Natural killer cell treated with Interleukin-12 subunit alpha and Interleukin-12 subunit beta and Interleukin-15 and Interleukin-18, amount 100 ng/mL, for 72 hours (primary cell): ENCODE results near the gene C14orf93. TPM values are rescaled to one million over a fixed set of nuclear protein-coding genes. Genes with fewer than 3 reads are reported as not detected.

ENCODE experiments used
- total RNA-seq, 2 donors: library from RNA; stranded (reverse); gene quantifications; one replicate each; pipeline ENCODE4 v1.2.3, GENCODE V29; 2022

The C14orf93 gene
- total RNA-seq, 2 donors from 2014 or later, result 2.8 to 10.8 TPM

Other genes starting within 250 kb of the C14orf93 start
- gene OXA1L, start 243.5 kb downstream of the C14orf93 start, total RNA-seq, result 100 to 1,000 TPM; 103 to 112 TPM
- gene SLC7A7, start 194.7 kb downstream of the C14orf93 start, total RNA-seq, result under 1 TPM; 0.36 to 0.59 TPM
- gene MRPL52, start 180.3 kb downstream of the C14orf93 start, total RNA-seq, result 100 to 1,000 TPM; 116 to 134 TPM
- gene MMP14, start 173.6 kb downstream of the C14orf93 start, total RNA-seq, result 1 to 10 TPM; 3.7 to 8.0 TPM
- 10 to 100 TPM; 53.4 to 60.4 TPM for gene LRP10, start 138.4 kb downstream of the C14orf93 start, total RNA-seq
- gene REM2, start 126.9 kb downstream of the C14orf93 start, total RNA-seq, result under 1 TPM in 1 of 2 donors, not detected in 1; 0.43 TPM
- 10 to 100 TPM; 88.2 to 94.1 TPM for gene RBM23, start 91.0 kb downstream of the C14orf93 start, total RNA-seq
- gene PRMT5, start 80.8 kb downstream of the C14orf93 start, total RNA-seq, result 100 to 1,000 TPM; 108 to 171 TPM
- 10 to 100 TPM; 34.4 to 56.8 TPM for gene HAUS4, start 53.1 kb downstream of the C14orf93 start, total RNA-seq
- 1 to 10 TPM in 1 of 2 donors, under 1 TPM in 1; 0.17 to 2.1 TPM for gene AJUBA, start 27.6 kb downstream of the C14orf93 start, total RNA-seq
- gene PSMB5, start 24.8 kb upstream of the C14orf93 start, total RNA-seq, result 100 to 1,000 TPM; 102 to 121 TPM
- not detected for gene PSMB11, start 32.1 kb upstream of the C14orf93 start, total RNA-seq
- 1 to 10 TPM in 1 of 2 donors, under 1 TPM in 1; 0.73 to 1.0 TPM for gene CDH24, start 47.4 kb upstream of the C14orf93 start, total RNA-seq
- 100 to 1,000 TPM; 186 to 250 TPM for gene ACIN1, start 85.0 kb upstream of the C14orf93 start, total RNA-seq
- gene C14orf119, start 85.4 kb upstream of the C14orf93 start, total RNA-seq, result 10 to 100 TPM; 41.2 to 55.2 TPM
- not detected for gene CIROP, start 94.8 kb upstream of the C14orf93 start, total RNA-seq
- not detected for gene CEBPE, start 109.1 kb upstream of the C14orf93 start, total RNA-seq
- 1 to 10 TPM in 1 of 2 donors, under 1 TPM in 1; 0.07 to 3.5 TPM for gene SLC7A8, start 173.5 kb upstream of the C14orf93 start, total RNA-seq
- not detected for gene RNF212B, start 227.8 kb upstream of the C14orf93 start, total RNA-seq